Urothelium cell line (cell line): ENCODE measurements around the gene KMT2C.
"Not testable (repeated sequence)": the region's sequence is repeated elsewhere in the genome, so short reads cannot be mapped to it uniquely, and the experiment has no call there.

Experiments used
- DNase-seq: peaks from one replicate; pipeline ENCODE4 v3.0.0; 2011; ENCODE audit warnings: low spot score, mixed read lengths
- FAIRE-seq: peaks from 2 replicates; lab custom pipeline; 2011; peaks lifted over from hg19 to GRCh38; lab: Jason Lieb, UNC

The KMT2C gene

DNA sequence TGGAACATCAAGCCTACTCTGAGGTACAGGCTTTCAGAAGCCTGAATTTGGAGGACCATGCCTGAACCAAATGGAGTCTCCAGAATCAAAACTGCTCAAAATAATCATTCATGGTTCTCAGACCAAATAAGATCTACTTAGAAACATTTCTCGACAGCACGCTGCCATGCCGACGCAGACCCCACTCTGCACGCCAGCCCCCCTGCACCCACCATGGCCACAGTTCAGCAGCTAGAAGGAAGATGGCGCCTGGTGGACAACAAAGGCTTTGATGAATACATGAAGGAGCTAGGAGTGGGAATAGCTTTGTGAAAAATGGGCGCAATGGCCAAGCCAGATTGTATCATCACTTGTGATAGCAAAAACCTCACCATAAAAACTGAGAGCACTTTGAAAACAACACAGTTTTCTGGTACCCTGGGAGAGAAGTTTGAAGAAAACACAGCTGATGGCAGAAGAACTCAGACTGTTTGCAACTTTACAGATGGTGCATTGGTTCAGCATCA, 6.6 kb upstream of the KMT2C start:
- FAIRE-seq (no peak), DNase-seq (no peak)

DNA sequence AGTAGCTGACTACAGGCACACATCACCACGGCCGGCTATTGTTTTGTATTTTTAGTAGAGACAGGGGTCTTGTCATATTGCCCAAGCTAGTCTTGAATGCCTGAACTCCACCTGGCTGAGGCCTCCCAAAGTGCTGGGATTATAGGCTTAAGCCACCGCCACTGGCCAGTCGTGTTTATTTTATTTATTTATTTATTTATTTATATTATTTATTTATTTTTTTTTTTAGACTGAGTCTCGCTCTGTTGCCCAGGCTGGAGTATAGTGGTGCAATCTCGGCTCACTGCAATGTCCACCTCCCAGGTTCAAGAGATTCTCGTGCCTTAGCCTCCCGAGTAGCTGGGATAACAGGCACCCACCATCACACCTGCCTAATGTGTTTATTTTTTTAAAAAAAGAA, 6.0 kb upstream of the KMT2C start:
- not testable (repeated sequence) for DNase-seq, FAIRE-seq

DNA sequence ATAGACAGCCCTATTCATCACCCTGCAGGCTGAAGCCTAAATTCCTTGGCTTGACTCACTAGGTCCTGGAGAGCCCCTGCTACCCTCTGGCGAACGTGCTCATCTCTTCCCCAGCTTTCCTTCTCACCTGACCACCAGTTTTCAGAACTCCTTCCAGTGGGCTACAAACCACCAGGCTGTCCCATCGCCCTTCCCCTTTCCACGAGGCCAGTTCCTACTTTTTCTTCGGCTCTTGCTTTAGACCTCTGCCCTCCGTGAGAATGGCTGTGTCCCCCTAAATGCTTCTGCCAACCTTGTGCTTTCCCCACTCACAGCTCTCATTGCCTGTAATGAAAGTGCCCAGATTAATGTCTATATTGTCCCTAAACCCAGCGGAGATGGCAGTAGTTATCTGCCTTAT, 5.4 kb upstream of the KMT2C start:
- DNase-seq, FAIRE-seq: not testable (repeated sequence)

DNA sequence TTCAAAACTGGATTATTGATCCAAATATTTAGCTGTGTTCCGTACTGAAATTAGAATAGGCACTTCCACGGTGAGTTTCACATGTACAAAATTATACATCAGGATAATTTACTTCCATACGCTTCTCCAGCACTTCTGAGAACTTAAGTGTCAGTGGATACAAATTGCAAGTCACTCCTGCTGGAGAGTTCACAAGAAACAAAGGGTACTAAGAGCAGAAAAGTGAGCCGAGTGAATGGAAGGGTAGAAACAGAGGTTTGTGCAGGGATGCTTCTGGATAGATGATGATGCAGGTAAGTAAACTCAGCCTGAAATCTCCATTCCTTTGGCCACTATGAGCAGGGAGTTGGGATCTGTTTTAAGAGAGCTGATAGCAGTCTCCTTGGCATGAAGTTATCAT, 2.2 kb upstream of the KMT2C start:
- not testable (repeated sequence) for DNase-seq, FAIRE-seq

DNA sequence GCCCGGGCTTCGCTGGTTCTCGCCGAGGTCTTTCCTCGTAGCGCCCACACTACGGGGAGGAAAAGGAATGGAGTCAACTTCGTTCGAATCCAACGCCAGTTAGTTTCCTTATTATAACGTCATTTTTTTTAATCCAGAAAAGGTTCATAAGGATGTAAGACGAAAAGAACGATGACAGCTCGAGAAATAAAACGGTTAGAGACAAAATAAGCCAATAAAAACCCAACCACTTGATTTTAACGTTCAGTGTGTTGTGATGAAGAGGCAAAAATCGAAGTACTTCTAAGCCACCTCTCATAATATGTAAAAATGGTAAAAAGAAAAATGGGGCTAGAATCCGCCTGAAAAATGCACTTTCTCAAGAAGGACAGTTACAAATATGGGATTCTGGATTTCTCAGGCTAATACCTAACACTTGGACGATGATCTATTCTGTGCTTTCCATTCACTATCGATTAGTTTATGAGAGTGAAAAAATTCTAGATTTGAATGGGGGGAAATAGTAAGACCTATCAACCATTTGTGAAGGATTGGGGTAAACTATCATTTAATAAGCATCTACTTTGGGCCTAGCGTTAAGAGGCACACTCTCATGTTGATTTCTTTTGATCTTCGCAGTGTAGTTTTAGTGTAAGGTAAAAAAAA, 1.2 kb upstream of the KMT2C start:
- not testable (repeated sequence) for FAIRE-seq

DNA sequence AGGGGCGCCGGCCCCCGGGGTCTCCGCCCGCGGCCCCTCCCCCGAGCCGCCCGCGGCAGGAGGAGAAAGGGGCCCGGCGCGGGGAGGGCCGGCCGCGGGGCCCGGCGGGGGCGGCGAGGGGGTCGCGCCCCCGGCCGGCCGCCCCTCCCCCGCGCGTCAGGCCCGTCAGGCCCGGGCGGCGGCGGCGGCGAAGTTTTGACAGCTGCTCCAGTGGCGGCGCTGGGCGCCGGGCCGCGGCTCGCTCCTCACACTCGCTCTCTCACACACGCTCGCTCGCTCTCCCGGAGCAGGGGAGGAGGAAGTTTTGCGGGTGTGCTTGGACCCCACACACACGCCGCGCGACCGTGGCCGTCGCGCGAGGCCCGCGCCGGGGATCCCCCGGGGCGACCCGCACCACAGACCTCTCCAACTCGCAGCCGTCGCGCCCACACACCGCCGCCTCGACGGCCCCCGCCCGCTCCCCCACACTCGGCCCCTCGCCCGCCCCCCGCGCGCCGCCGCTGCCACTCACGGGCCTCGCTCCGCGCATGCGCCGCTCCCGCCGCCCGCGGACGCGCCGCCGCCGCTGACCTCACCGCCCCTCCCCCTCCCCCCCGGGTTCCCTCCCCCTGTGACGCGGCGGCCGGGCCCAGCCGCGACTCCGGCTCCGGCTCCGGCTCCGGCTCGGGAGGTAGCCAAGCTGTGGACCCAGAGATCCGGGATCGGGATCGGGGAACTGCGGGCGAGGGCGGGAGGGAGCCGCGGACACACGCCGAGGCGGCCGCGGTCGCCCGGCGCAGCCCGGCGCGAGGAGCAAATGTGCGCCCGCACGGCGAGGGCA, 518 bp upstream of the KMT2C start:
- FAIRE-seq = no peak
- peak; percentile 64 for DNase-seq

More for the DNA sequence above, 1.2 kb upstream of the KMT2C start:
- DNase-seq = not testable (repeated sequence)

DNA sequence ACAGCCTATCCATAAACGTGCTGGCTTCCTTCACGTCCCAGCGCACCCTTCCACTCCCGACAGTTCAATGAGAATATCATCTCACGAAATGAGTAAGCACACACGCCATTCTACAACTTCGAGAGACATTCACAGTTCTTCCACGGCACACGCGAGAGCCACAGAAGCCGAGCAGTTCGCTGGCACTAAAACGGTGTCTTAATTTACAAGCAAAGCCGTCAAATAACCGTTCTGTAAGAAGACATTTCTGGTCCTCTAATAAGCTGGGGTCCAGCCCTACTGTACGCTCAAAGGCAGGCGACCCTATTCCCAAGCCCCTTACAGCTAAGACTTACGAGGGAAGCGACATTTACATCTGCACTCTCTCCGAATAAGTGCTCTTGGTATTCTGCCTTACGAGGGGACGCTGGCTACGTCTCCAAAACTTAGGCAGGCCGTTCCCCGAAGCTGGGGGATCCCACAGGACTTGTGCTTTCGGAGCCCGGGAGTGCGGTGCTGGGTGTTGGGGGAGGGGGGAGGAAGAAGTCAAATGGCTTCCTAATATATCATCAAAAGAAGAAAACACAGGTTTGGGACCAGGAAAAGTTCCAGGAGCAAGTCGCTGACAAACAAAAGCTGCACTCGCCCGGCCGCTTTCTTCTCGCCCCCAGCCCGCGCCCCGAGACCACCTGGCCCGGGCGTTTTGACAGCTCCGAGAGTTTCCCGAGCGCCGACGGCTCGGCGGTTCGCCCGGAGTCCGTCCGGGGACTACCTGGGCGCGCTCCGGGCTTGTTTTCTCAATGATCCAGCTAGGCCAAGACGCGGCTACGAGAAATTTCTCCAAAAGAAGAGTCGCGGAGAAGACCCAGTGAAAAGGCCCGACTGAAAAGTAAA, 1.1 kb downstream of the KMT2C start:
- not testable (repeated sequence) for FAIRE-seq, DNase-seq

DNA sequence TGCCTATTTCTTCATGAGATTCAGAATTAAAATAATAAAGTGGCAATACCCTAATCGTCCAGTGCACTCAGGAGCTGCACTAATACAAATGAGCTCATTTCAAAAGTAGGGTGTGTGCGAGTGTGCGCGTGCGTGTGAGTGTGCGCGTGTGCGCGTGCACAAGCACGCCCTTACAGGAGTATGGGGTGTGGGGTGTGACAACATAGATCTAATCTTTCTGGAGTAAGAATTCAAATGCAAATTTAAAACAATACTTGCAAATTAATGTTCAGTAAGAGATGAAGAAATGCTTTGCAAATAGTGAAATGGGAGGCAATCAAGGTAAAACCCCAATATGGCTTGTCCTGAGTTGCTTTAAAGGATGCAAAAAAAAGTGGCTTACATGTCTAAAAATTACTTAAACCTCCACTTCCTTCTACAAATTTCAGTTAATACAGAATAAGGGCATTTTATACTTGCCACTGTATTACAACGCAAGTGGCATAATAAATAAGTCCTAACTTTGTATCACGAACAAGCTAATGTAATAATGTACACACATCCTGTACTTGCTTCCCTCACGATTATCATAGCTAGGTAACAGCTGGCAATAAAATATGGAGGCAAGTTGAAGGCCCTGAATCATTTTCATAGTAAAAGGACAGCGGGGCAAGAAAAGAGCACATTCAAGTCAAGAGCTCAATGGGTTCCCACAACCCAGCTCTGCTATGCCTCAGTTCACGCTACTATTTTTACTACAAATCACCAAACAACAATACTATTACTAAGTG, 1.9 kb downstream of the KMT2C start:
- DNase-seq, FAIRE-seq: not testable (repeated sequence)

DNA sequence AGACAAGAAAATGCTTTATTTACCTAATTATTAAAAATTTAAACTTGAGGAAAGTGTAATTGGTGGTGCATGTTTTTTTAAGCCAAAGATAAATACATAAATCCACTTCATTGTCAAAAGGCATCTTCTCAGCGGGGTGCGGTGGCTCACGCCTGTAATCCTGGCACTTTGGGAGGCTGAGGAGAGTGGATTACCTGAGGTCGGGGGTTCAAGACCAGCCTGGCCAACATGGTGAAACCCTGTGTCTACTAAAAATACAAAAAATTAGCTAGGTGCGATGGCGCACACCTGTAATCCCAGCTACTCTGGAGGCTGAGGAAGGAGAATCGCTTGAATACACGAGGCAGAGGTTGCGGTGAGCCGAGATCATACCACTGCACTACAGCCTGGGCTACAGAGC, 3.1 kb downstream of the KMT2C start:
- DNase-seq, FAIRE-seq: not testable (repeated sequence)

DNA sequence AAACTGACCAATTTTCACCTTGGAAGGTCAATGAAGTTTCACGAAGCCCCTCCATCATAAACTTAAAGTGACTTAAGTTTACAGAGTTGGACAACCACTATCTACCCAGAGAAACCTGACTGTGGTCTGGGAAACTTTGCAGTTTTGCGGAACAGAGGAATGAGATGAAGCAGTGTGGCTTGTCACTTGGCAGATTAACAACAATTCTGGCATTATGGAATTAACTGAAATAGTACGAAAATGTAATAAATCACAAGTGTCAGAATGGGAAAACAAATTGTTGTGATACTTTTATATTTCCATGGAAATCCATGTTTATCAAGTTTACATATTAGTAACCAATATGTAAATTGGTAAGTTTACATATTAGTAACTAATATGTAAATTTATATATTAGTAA, 4.9 kb downstream of the KMT2C start:
- FAIRE-seq = no peak
- no peak for DNase-seq

DNA sequence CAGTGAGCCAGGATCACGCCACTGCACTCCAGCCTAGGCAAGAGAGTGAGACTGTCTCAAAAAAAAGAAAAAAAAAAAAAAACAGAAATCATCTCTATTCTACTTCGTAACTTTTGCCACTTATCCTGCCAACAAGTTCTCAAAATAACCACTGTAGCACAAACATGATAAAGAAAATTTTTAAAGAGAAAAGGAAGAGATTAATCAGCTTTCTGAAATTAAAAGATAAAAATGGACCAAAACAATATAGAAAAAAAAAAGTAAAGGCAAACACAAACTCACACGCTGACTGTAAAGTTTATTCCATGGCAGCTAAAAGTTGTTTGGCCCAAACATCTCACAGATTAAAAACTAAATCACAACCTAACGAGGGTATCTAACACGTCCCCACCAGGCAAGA, 5.7 kb downstream of the KMT2C start:
- not testable (repeated sequence) for FAIRE-seq, DNase-seq

DNA sequence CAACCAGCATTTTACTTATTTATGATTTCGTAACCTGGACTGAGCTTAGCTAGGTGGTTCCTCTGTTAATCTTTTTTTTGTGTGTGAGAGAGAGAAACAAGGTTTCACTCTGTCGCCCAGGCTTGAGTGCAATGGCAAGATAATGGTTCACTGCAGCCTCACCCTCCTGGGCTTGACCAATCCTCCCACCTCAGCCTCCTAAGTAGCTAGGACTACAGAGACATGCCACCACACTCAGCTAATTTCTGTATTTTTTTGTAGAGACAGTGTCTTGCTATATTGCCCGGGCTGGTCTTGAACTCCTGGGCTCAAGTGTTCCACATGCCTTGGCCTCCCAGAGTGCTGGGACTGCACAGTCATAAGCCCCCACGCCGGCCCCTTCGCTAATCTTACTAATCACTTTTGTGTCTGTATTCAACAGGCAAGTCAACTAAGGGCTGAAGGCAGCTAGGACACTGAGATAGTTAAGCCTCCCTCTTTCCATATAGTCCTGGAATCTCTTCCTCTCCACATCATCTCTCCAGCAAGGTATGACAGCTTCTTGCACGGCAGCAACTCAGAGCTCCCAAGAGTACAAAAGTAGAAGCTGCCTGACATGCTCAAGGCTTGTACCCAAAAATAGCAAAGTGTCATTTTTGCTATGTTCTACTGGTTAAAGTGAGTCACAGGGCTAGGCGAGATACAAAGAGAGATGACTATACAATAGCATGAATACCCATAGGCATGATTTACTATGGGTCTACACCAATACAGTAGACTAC, 11.3 kb downstream of the KMT2C start:
- no peak for FAIRE-seq
- no peak for DNase-seq

DNA sequence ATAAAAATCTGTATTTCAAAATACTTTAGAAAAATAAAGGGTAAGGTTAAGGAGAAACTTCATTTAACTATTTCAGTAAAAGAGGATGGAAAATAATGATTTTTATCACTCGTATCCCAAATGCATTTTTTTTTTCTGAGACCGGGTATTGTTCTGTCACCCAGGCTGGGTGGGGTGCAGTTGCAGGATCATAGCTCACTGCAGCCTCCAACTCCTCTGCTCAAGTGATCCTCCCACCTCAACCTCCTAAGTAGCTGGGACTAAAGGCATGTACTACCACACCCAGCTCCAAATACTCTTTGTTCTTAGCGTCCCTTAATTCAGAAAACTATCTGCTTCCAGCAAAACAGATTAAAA, 11.8 kb downstream of the KMT2C start:
- DNase-seq = no peak
- no peak for FAIRE-seq

DNA sequence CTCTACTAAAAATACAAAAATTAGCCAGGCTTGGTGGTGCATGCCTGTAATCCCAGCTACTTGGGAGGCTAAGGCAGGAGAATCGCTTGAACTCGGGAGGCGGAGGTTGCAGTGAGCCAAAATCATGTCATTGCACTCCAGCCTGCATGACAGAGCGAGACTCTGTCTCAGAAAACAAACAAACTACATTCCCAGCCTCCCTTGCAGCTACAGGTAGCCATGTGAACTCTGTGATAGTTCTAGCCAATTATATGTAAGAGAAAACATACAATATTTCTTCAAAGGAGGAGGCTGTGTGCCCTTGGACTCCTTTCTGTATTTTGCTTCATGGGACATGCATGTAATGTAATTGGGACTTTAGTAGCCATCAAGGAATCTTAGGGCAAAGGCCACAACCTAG, 12.6 kb downstream of the KMT2C start:
- FAIRE-seq = not testable (repeated sequence)

DNA sequence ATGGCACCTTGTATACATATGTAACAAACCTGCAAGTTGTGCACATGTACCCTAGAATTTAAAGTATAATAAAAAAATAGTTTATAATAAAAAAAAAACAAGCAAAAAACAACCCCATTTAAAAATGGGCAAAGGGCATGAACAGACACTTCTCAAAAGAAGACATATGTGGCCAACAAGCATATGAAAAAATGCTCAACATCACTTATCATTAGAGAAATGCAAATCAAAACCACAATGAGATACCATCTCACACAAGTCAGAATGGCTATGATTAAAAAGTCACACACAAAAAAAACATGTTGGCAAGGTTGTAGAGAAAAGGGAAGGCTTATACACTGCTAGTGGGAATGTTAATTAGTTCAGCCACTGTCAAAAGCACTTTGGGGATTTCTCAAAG, 14.9 kb downstream of the KMT2C start:
- not testable (repeated sequence) for DNase-seq, FAIRE-seq

More for the DNA sequence above, 12.6 kb downstream of the KMT2C start:
- DNase-seq = not testable (repeated sequence)

DNA sequence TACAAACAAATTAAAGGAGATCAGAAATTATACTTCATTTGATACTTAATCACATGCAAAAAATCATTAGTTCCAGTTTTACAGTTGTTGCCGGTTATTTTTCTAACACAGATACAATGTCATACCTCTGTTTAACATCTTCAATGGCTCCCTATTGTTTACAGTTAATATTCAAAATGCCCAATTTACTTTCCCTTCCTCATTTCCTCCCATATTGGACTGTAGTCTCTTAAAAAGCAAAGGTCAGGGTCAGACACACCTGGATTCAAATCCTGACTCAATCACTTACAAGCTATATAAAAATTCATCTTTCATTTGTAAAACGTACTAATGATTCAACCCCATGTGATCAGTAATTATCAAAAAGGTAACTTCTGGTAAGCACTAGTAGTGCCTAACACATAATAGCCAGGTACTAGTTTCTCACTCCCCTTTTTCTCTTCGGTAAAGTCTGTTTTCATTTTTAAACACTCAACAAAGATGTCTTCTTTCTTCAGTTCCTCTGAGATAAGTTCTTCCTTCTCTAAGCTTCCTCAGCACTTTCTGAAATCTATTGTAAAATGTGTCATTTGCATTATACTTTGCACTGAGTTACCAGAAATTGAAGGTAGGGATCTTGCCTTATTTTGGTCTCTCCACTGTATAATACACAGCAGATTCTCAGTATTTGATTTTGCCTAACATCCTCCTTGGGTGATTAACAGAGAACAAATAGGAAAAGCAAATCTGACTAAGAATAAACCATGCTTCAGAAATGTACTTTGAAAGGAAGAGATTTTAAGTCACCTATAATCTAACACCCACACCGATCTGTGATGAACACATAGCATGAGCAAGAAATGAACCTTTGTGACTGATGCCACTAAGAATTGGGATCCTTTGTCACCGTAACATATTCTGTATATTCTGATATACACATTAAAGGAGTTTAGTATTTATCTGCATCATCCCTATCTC, 16.1 kb downstream of the KMT2C start:
- FAIRE-seq = no peak

DNA sequence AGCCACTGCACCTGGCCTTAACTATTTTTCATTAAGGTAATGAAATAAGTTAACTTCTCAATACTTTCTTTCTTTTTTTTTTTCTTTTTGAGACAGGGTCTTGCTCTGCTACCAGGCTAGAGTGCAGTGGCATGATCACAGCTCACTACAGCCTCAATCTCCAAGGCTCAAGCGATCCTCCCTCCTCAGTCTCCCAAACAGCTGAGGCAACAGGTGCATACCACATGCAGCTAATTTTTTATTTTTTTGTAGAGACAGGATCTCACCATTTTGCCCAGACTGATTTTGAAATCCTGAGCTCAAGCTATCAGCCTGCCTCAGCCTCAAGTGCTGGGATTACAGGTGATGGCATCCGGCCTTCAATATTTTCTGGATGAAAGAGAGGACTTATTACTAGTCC, 21.0 kb downstream of the KMT2C start:
- no peak for FAIRE-seq
- no peak for DNase-seq

More for the DNA sequence above, 16.1 kb downstream of the KMT2C start:
- DNase-seq = no peak

DNA sequence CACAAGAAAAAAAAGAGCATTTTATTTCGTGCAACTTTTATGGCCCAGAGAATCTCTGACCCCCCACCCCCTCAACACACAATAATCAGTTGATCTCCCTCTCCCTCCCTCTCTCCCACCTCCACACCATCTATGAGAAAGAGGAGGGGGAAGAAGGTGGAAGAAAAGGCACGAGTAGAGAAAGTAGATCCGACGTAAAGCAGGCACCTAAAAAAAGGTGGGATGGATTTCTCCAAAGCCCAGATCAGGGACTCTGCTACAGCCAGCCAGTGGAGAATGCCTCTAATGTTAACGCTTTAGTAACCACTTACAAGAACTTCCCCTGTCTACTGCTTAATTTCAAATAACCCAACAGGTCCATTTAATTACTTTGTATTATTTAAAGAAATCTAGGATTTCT, 24.4 kb downstream of the KMT2C start:
- no peak for DNase-seq
- no peak for FAIRE-seq
